Osteoblast (primary cell): Measurements from ENCODE around the gene TM7SF3. TPM values are rescaled to one million over a fixed set of nuclear protein-coding genes. Genes with fewer than 3 reads are reported as not detected.

Experiments used
- DNase-seq: peaks from one replicate; pipeline ENCODE4 v3.0.0; 2011; ENCODE audit warnings: low spot score, mixed read lengths; ENCODE audit not compliant: insufficient read length; ENCODE audit errors: missing footprints
- H2AFZ ChIP-seq: 2 replicates; pipeline ENCODE4 v1.6.0; 2011; ENCODE audit warnings: mild to moderate bottlenecking, low read length
- H3K27ac ChIP-seq: 2 replicates; pipeline ENCODE4 v1.5.1; 2011; ENCODE audit warnings: mild to moderate bottlenecking, low read depth, low read length, moderate library complexity
- H3K27me3 ChIP-seq: 2 replicates; pipeline ENCODE4 v1.6.0; 2012; ENCODE audit warnings: mild to moderate bottlenecking, control low read depth, inconsistent platforms, low read length, moderate library complexity; ENCODE audit not compliant: insufficient read depth
- H3K36me3 ChIP-seq: 2 replicates; pipeline ENCODE4 v1.5.1; 2011; ENCODE audit warnings: mild to moderate bottlenecking, low read length, control low read depth, moderate library complexity; ENCODE audit not compliant: insufficient read depth
- H3K4me1 ChIP-seq: 2 replicates; pipeline ENCODE4 v1.5.1; 2011; ENCODE audit warnings: mild to moderate bottlenecking, low read length, control low read depth, moderate library complexity; ENCODE audit not compliant: insufficient read depth
- H3K4me2 ChIP-seq: 2 replicates; pipeline ENCODE4 v1.6.0; 2011; ENCODE audit warnings: mild to moderate bottlenecking, low read length; ENCODE audit not compliant: insufficient read depth
- H3K4me3 ChIP-seq: fragments of 200-600 bp; sonication (generic); 3 replicates; pipeline ENCODE4 v1.5.1; 2012; ENCODE audit warnings: mild to moderate bottlenecking, low read length, inconsistent platforms; ENCODE audit not compliant: insufficient read depth
- H3K79me2 ChIP-seq: 2 replicates; pipeline ENCODE4 v1.6.0; 2012; ENCODE audit warnings: mild to moderate bottlenecking, low read length, control low read depth, inconsistent platforms; ENCODE audit not compliant: insufficient read depth
- H3K9me3 ChIP-seq: 2 replicates; pipeline ENCODE4 v1.5.1; 2011; ENCODE audit warnings: low read depth, low read length, control low read depth
- H4K20me1 ChIP-seq: 2 replicates; pipeline ENCODE4 v1.6.0; 2012; ENCODE audit warnings: mild to moderate bottlenecking, low read length, control low read depth; ENCODE audit not compliant: insufficient read depth
- CTCF ChIP-seq: IDR thresholded peaks from 2 replicates; pipeline ENCODE4 v1.5.1; 2011; ENCODE audit warnings: mild to moderate bottlenecking, low read depth, low read length, moderate library complexity; ENCODE audit errors: extremely low read depth
- total RNA-seq: library from RNA; depleted of rRNA; stranded (reverse); fragments of >200 nt; gene quantifications from 2 replicates; pipeline ENCODE4 v1.2.3, GENCODE V29; 2012

TM7SF3 gene
- total RNA-seq, 1 donor, result 68.0 TPM

GRCh38 chr12:26979733-26980132 is 34.5 kb downstream of the TM7SF3 start:
- Histone ChIP-seq H3K36me3 (peaks cover under 1% of the 10 kb centered on the region), H3K4me2 (no peak overlapping the region), H3K27ac (no peak overlapping the region), H3K9me3 (no peaks in the 10 kb centered on the region), H3K4me3 (no peak overlapping the region), H3K79me2 (peaks cover 1% of the 10 kb centered on the region), H4K20me1 (no peaks in the 10 kb centered on the region), H3K4me1 (no peaks in the 10 kb centered on the region), H3K27me3 (no peaks in the 10 kb centered on the region), H2AFZ (no peak overlapping the region)
- DNase-seq, result no peak
- no peak for TF ChIP-seq CTCF

- Histone ChIP-seq H3K27ac (no peak overlapping the region), H3K79me2 (no peaks in the 10 kb centered on the region), H2AFZ (no peak overlapping the region), H3K4me2 (no peak overlapping the region), H3K4me3 (no peak overlapping the region), H4K20me1 (no peaks in the 10 kb centered on the region), H3K36me3 (peaks cover under 1% of the 10 kb centered on the region), H3K4me1 (no peaks in the 10 kb centered on the region), H3K9me3 (no peaks in the 10 kb centered on the region), H3K27me3 (no peaks in the 10 kb centered on the region)
- no peak for DNase-seq
- TF ChIP-seq CTCF, result no peak
Observed at GRCh38 chr12:26978801-26979200, 35.4 kb downstream of the TM7SF3 start.

GRCh38 chr12:26976687-26977086 is 37.5 kb downstream of the TM7SF3 start:
- no peak for DNase-seq
- Histone ChIP-seq H3K4me1 (no peaks in the 10 kb centered on the region), H2AFZ (no peak overlapping the region), H3K27me3 (no peaks in the 10 kb centered on the region), H3K4me2 (no peak overlapping the region), H3K36me3 (peaks cover 9% of the 10 kb centered on the region), H3K79me2 (no peaks in the 10 kb centered on the region), H3K9me3 (no peaks in the 10 kb centered on the region), H3K4me3 (no peak overlapping the region), H4K20me1 (no peaks in the 10 kb centered on the region), H3K27ac (no peak overlapping the region)
- no peak for TF ChIP-seq CTCF

GRCh38 chr12:26971963-26972362 is 42.2 kb downstream of the TM7SF3 start:
- Histone ChIP-seq H3K4me1 (no peaks in the 10 kb centered on the region), H3K27ac (no peak overlapping the region), H3K9me3 (no peaks in the 10 kb centered on the region), H3K36me3 (peaks cover 9% of the 10 kb centered on the region), H3K79me2 (no peaks in the 10 kb centered on the region), H4K20me1 (no peaks in the 10 kb centered on the region), H3K4me3 (no peak overlapping the region), H3K4me2 (no peak overlapping the region), H2AFZ (no peak overlapping the region), H3K27me3 (no peaks in the 10 kb centered on the region)
- DNase-seq, result no peak
- no peak for TF ChIP-seq CTCF
